ENCODE data around the gene STXBP5. TPM values are rescaled to one million over a fixed set of nuclear protein-coding genes. Genes with fewer than 3 reads are reported as not detected.
A peak's percentile ranks its signal among the peaks of the same experiment; 100 is the strongest.
"Not testable (repeated sequence)": the region's sequence is repeated elsewhere in the genome, so short reads cannot be mapped to it uniquely, and the experiment has no call there.

Gene STXBP5
- total RNA-seq, 1 experiment from 2014 or later = 6.9 TPM

DNA sequence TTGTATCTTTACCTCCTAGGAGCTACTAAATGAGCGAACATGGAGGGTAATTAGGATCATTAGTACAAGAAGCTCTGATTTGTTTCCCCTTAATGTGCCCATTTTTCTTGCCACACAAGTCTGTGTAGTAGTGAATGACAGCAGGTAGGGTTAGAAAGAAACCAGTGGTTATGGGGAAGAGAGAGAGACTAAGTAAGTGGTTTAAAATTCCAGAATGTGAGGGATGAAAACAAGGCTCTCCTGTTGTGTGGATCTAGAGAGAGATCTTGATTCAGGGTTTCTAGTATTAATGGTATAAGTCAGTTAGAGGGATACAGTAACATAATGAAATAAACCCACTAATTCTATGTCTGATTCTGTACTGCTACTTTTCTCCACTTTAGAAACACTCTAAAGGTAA lies 22.7 kb downstream of the STXBP5 start:
- Histone ChIP-seq H3K27me3 (ENCODE audit: control insufficient read depth, insufficient read depth, low read length) (no peaks in the 10 kb centered on the region), H3K36me3 (replicated peaks; ENCODE audit: control insufficient read depth, insufficient read depth, low read length) (no peaks in the 10 kb centered on the region), H3K4me3 (ENCODE audit: insufficient read depth, low read depth, low read length) (no peak overlapping the region)
- DNase-seq = no peak

- Histone ChIP-seq H3K27me3 (ENCODE audit: control insufficient read depth, insufficient read depth, low read length) (no peaks in the 10 kb centered on the region), H3K4me3 (ENCODE audit: insufficient read depth, low read depth, low read length) (no peak overlapping the region), H3K36me3 (replicated peaks; ENCODE audit: control insufficient read depth, insufficient read depth, low read length) (no peaks in the 10 kb centered on the region)
- no peak for DNase-seq
These were observed 23.6 kb downstream of the STXBP5 start for GRCh38 chr6:147227770-147228320.

DNA sequence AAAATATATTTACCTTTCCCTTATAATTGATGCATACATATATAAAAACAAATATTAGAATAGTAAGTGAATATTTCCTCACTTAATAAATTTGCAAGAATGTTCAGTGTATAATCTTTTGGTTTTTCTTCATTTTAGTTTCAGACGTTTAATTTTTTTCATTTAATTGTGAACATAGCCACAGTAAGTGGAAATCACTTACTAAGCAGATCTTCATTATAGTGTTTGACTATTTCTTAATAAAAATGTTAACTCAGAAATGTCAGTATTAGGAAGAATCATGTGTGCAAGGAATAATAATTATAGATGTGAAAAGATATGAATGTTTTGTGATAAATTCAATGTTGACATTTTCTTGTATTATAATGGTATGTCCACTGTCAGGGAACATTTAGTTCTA lies 27.4 kb downstream of the STXBP5 start:
- Histone ChIP-seq H3K4me3 (ENCODE audit: insufficient read depth, low read depth, low read length) (no peak overlapping the region), H3K27me3 (ENCODE audit: control insufficient read depth, insufficient read depth, low read length) (no peaks in the 10 kb centered on the region), H3K36me3 (replicated peaks; ENCODE audit: control insufficient read depth, insufficient read depth, low read length) (no peaks in the 10 kb centered on the region)
- no peak for DNase-seq

- Histone ChIP-seq H3K36me3 (replicated peaks; ENCODE audit: control insufficient read depth, insufficient read depth, low read length) (no peaks in the 10 kb centered on the region), H3K27me3 (ENCODE audit: control insufficient read depth, insufficient read depth, low read length) (no peaks in the 10 kb centered on the region), H3K4me3 (ENCODE audit: insufficient read depth, low read depth, low read length) (no peak overlapping the region)
- no peak for DNase-seq
These were observed 30.5 kb downstream of the STXBP5 start for GRCh38 chr6:147234685-147235084.

- H3K27me3 ChIP-seq (ENCODE audit: control insufficient read depth, insufficient read depth, low read length) = no peaks in the 10 kb centered on the region
- peak; percentile 2 for DNase-seq
- H3K4me3 ChIP-seq (ENCODE audit: insufficient read depth, low read depth, low read length) = no peak overlapping the region
- no peaks in the 10 kb centered on the region for H3K36me3 ChIP-seq (replicated peaks; ENCODE audit: control insufficient read depth, insufficient read depth, low read length)
These were observed 33.9 kb downstream of the STXBP5 start for GRCh38 chr6:147238164-147238563.

DNA sequence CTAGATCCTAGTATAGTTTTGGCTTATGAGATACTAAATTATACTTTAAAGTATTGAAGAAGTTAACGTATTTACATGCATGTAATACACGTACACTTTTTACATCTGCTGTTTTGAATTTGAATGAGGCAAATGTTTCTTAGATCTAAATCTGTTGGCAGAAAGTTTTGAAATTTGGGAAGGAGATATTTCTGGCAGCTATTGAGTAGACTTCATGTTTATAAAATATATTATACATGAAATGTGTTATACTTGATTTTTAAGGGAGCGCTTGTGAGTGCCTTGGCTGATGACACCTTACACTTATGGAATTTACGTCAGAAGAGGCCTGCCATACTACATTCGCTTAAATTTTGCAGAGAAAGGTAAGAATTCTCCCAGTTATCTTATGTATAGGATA lies 34.7 kb downstream of the STXBP5 start:
- H3K36me3 ChIP-seq (replicated peaks; ENCODE audit: control insufficient read depth, insufficient read depth, low read length) = no peaks in the 10 kb centered on the region
- H3K4me3 ChIP-seq (ENCODE audit: insufficient read depth, low read depth, low read length) = no peak overlapping the region
- H3K27me3 ChIP-seq (ENCODE audit: control insufficient read depth, insufficient read depth, low read length) = no peaks in the 10 kb centered on the region
- DNase-seq = no peak

- Histone ChIP-seq H3K4me3 (ENCODE audit: insufficient read depth, low read depth, low read length) (no peak overlapping the region), H3K36me3 (replicated peaks; ENCODE audit: control insufficient read depth, insufficient read depth, low read length) (no peaks in the 10 kb centered on the region), H3K27me3 (ENCODE audit: control insufficient read depth, insufficient read depth, low read length) (no peaks in the 10 kb centered on the region)
- DNase-seq = no peak
These were observed 40.6 kb downstream of the STXBP5 start for GRCh38 chr6:147244832-147245231.

GRCh38 chr6:147245693-147246092 lies 41.5 kb downstream of the STXBP5 start:
- no peaks in the 10 kb centered on the region for H3K27me3 ChIP-seq (ENCODE audit: control insufficient read depth, insufficient read depth, low read length)
- no peak overlapping the region for H3K4me3 ChIP-seq (ENCODE audit: insufficient read depth, low read depth, low read length)
- no peaks in the 10 kb centered on the region for H3K36me3 ChIP-seq (replicated peaks; ENCODE audit: control insufficient read depth, insufficient read depth, low read length)
- no peak for DNase-seq

DNA sequence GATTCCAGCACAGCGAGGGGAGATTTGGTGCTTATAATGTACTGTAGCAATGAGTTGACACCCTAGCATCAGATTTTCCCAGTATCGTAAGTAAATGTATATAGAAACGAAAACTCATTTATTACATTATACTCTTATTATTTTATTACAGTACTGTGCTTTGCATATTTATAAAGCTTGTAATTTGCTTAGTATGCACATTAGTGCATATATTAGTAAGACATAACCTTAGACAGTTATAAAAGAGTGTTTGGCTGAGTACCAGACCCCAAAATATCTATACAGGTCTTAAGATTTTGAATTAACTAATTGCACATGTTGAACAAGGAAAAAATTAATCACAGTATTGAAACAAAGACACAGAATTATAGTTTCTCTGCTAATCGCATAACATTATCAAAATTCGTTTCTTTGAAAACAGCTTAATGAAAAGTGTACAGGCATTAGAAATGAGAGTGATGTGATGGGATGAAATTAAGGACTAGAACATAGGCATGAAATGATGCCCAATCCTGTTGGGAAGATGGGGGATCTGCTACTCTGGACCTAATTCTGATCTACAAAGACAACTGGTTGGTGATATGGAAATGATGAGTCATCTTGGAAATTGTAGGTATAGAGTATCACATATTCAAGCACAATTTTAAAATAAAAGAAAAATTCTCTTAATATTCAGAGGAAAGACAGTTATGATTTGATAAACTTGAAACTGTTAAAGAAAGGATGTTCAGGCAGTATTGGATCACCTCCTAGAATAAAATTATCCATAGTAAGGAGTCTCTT lies 42.8 kb downstream of the STXBP5 start:
- Histone ChIP-seq H3K27me3 (ENCODE audit: control insufficient read depth, insufficient read depth, low read length) (no peaks in the 10 kb centered on the region), H3K4me3 (ENCODE audit: insufficient read depth, low read depth, low read length) (no peak overlapping the region), H3K36me3 (replicated peaks; ENCODE audit: control insufficient read depth, insufficient read depth, low read length) (no peaks in the 10 kb centered on the region)
- DNase-seq = no peak

DNA sequence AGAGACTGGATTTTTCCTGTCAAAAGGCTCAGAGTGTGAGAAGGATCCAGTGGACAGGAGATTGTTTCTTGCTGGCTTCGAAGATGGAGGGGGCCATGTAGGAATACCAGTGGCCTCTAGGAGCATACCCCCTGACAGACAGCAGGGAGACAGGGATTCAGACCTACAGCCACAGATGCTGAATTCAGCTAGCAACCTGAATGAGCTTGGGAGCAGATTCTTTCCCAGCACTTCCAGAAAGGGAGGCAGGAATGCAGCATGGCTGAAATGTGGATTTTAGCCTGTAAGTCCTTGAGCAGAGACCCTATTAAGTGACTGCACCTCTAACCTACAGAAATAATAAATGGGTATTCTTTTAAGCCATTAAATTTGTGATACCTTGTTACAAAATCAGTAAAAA lies 44.6 kb downstream of the STXBP5 start:
- Histone ChIP-seq H3K4me3 (ENCODE audit: insufficient read depth, low read depth, low read length) (no peak overlapping the region), H3K36me3 (replicated peaks; ENCODE audit: control insufficient read depth, insufficient read depth, low read length) (no peaks in the 10 kb centered on the region), H3K27me3 (ENCODE audit: control insufficient read depth, insufficient read depth, low read length) (no peaks in the 10 kb centered on the region)
- DNase-seq = peak; percentile 16

DNA sequence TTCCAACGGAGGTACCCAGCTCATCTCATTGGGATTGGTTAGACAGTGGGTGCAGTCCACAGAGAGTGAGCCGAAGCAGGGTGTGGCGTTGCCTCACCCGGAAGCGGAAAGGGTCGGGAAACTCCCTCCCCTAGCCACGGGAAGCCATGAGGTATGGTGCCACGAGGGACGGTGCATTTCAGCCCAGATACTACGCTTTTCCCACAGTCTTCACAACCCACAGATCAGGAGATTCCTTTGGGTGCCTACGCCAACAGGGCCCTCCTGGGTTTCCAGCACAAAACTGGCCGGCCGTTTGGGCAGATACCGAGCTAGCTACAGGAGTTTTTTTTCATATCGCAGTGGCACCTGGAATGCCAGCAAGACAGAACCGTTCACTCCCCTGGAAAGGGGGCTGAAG lies 46.9 kb downstream of the STXBP5 start:
- H3K27me3 ChIP-seq (ENCODE audit: control insufficient read depth, insufficient read depth, low read length) = no peaks in the 10 kb centered on the region
- H3K36me3 ChIP-seq (replicated peaks; ENCODE audit: control insufficient read depth, insufficient read depth, low read length) = no peaks in the 10 kb centered on the region
- H3K4me3 ChIP-seq (ENCODE audit: insufficient read depth, low read depth, low read length) = no peak overlapping the region
- no peak for DNase-seq

GRCh38 chr6:147254929-147255473 lies 50.8 kb downstream of the STXBP5 start:
- DNase-seq; H3K36me3 ChIP-seq (replicated peaks; ENCODE audit: control insufficient read depth, insufficient read depth, low read length); H3K27me3 ChIP-seq (ENCODE audit: control insufficient read depth, insufficient read depth, low read length); H3K4me3 ChIP-seq (ENCODE audit: insufficient read depth, low read depth, low read length): not testable (repeated sequence)

- Histone ChIP-seq H3K4me3 (ENCODE audit: insufficient read depth, low read depth, low read length) (no peak overlapping the region), H3K36me3 (replicated peaks; ENCODE audit: control insufficient read depth, insufficient read depth, low read length) (no peaks in the 10 kb centered on the region), H3K27me3 (ENCODE audit: control insufficient read depth, insufficient read depth, low read length) (no peaks in the 10 kb centered on the region)
- no peak for DNase-seq
These were observed 51.9 kb downstream of the STXBP5 start for GRCh38 chr6:147255948-147256674.

- H3K36me3 ChIP-seq (replicated peaks; ENCODE audit: control insufficient read depth, insufficient read depth, low read length) = no peaks in the 10 kb centered on the region
- H3K4me3 ChIP-seq (ENCODE audit: insufficient read depth, low read depth, low read length) = no peak overlapping the region
- no peak for DNase-seq
- no peaks in the 10 kb centered on the region for H3K27me3 ChIP-seq (ENCODE audit: control insufficient read depth, insufficient read depth, low read length)
These were observed 53.5 kb downstream of the STXBP5 start for GRCh38 chr6:147257760-147258159.

DNA sequence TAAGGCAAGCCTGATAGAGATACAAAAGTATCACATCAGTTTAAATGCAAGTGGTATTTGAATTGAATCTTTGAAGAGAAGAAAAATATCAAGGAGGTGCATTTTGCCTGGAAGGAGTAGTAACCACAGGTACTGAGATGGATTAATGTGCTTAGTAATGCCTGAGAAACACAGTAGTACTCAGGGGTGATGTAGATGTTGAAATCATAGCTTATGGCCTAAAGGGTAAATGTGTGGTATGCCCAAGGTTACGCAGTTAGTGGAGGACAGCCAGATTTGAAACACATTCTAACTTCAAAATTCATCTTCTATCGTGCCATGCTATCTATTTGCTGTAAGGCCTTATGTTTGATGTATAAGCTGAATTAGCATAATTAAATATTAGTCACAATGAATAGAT lies 55.9 kb downstream of the STXBP5 start:
- Histone ChIP-seq H3K27me3 (ENCODE audit: control insufficient read depth, insufficient read depth, low read length) (no peaks in the 10 kb centered on the region), H3K4me3 (ENCODE audit: insufficient read depth, low read depth, low read length) (no peak overlapping the region), H3K36me3 (replicated peaks; ENCODE audit: control insufficient read depth, insufficient read depth, low read length) (no peaks in the 10 kb centered on the region)
- no peak for DNase-seq

All from H7 (cell line).